Right lobe of liver (tissue), 4 donors: ENCODE data around the gene SLC25A26.
"Not testable (repeated sequence)": the region's sequence is repeated elsewhere in the genome, so short reads cannot be mapped to it uniquely, and the experiment has no call there.

Experiments
- CTCF ChIP-seq, 4 donors: fragments of 200-600 bp in 3 of 4; fragments of 450-650 bp in 1 of 4; IDR thresholded peaks; one replicate each; pipeline versions ENCODE4 v1.5.1 to v1.8.0; 2016 to 2022; ENCODE audit warnings: antibody characterized with exemption in 4 of 4, mild to moderate bottlenecking in 2 of 4
- POLR2A ChIP-seq: fragments of 450-650 bp; IDR thresholded peaks from one replicate; pipeline ENCODE4 v1.6.1; 2017; ENCODE audit warnings: antibody characterized with exemption, mild to moderate bottlenecking
- donor health status: DM: no; HTN: no; CAD: no.
- donor health status: DM: no; HTN: no; CAD: no.
- donor health status: DM: no; HTN: yes; CAD: no.

- not testable (repeated sequence) for TF ChIP-seq CTCF (IDR thresholded peaks at IDR 0.05); POLR2A
These were observed 5.3 kb downstream of the SLC25A26 start for GRCh38 chr3:66226093-66226492.
